K562 (cell line): ENCODE data around the gene EXOC4. TPM values are rescaled to one million over a fixed set of nuclear protein-coding genes. Genes with fewer than 3 reads are reported as not detected.

Experiments used
- ARID2 ChIP-seq: fragments of 450-650 bp; IDR thresholded peaks from 2 replicates; pipeline ENCODE4 v1.6.1; 2017; ENCODE audit warnings: antibody characterized with exemption, mild to moderate bottlenecking
- C11orf30 ChIP-seq: fragments of 450-650 bp; IDR thresholded peaks from 2 replicates; pipeline ENCODE4 v1.6.1; 2016; ENCODE audit warnings: low read depth, mild to moderate bottlenecking
- GATAD2B ChIP-seq: fragments of 450-650 bp; IDR thresholded peaks from 2 replicates; pipeline ENCODE4 v1.6.1; 2017; ENCODE audit warnings: mild to moderate bottlenecking, borderline replicate concordance
- KDM1A ChIP-seq, 2 experiments: fragments of 450-650 bp; IDR thresholded peaks; 2 replicates each; pipeline ENCODE4 v1.6.1; 2016; ENCODE audit warnings: mild to moderate bottlenecking in 2 of 2
- KHSRP ChIP-seq: fragments of 450-650 bp; IDR thresholded peaks from 2 replicates; pipeline ENCODE4 v1.6.1; 2017
- KLF16 ChIP-seq: IDR thresholded peaks from 2 replicates; pipeline ENCODE4 v1.6.1; 2016; ENCODE audit warnings: antibody characterized with exemption
- MYNN ChIP-seq, 2 experiments: sonication (generic); formaldehyde crosslinking in 1 of 2; IDR thresholded peaks; 2 replicates each; pipeline versions ENCODE4 v1.5.0 to v1.6.1; 2016 to 2020; ENCODE audit warnings: antibody characterized with exemption in 1 of 2, missing genetic modification reagents in 1 of 2
- NCOA1 ChIP-seq: fragments of 450-650 bp; IDR thresholded peaks from 2 replicates; pipeline ENCODE4 v1.6.1; 2016; ENCODE audit warnings: low read depth
- NFE2 ChIP-seq: IDR thresholded peaks from 2 replicates; pipeline ENCODE4 v1.6.1; 2014; ENCODE audit warnings: antibody characterized with exemption, low read depth
- PBX2 ChIP-seq, 2 experiments: IDR thresholded peaks in 1 of 2; conservative IDR thresholded peaks in 1 of 2; 2 replicates each; pipeline ENCODE4 v1.6.1; 2016; ENCODE audit warnings: low read depth in 2 of 2, mild to moderate bottlenecking in 1 of 2, missing compliant biosample characterization in 1 of 2, missing genetic modification characterization in 1 of 2, moderate library complexity in 1 of 2
- PCBP2 ChIP-seq: fragments of 200-400 bp; formaldehyde crosslinking; IDR thresholded peaks from 2 replicates; pipeline ENCODE4 v1.6.1; 2018; ENCODE audit warnings: low read length, low read depth, mild to moderate bottlenecking, moderate library complexity; ENCODE audit not compliant: poor library complexity, severe bottlenecking
- PKNOX1 ChIP-seq: fragments of 450-650 bp; IDR thresholded peaks from 2 replicates; pipeline ENCODE4 v1.6.1; 2016
- PTTG1 ChIP-seq: fragments of 450-650 bp; IDR thresholded peaks from 2 replicates; pipeline ENCODE4 v1.6.1; 2016; ENCODE audit warnings: low read depth, mild to moderate bottlenecking, missing genetic modification characterization, missing compliant biosample characterization
- RAD51 ChIP-seq: fragments of 450-650 bp; IDR thresholded peaks from 2 replicates; pipeline ENCODE4 v1.7.1; 2016; ENCODE audit warnings: low read depth, mild to moderate bottlenecking, borderline replicate concordance
- SMAD2 ChIP-seq: fragments of 150-350 bp; IDR thresholded peaks from 2 replicates; pipeline ENCODE4 v1.6.1; 2014; ENCODE audit warnings: low read depth, mild to moderate bottlenecking, low read length
- SRSF3 ChIP-seq: fragments of 200-400 bp; formaldehyde crosslinking; IDR thresholded peaks from 2 replicates; pipeline ENCODE4 v1.6.1; 2016; ENCODE audit warnings: mild to moderate bottlenecking, low read length, moderate library complexity; ENCODE audit not compliant: insufficient read depth
- TARDBP ChIP-seq: fragments of 450-650 bp; IDR thresholded peaks from 2 replicates; pipeline ENCODE4 v1.6.1; 2016
- TFE3 ChIP-seq: fragments of 450-650 bp; formaldehyde crosslinking; IDR thresholded peaks from 2 replicates; pipeline ENCODE4 v1.4.0; 2020; ENCODE audit warnings: mild to moderate bottlenecking, mixed read lengths
- THRB ChIP-seq: fragments of 450-650 bp; formaldehyde crosslinking; conservative IDR thresholded peaks from 2 replicates; pipeline ENCODE4 v1.4.0; 2022; ENCODE audit warnings: mild to moderate bottlenecking, missing genetic modification characterization
- polyA plus RNA-seq, 8 experiments: library from polyadenylated mRNA; depleted of rRNA in 4 of 8; stranded (reverse) in 5 of 8; unstranded in 3 of 8; fragments of >200 nt; fragmentation: Nextera tagmentation in 2 of 8; fragmentation: Illumina TruSeq in 1 of 8; extraction: Ambion mirVana in 2 of 8; extraction: Trizol in 1 of 8; gene quantifications; 2 replicates each; pipeline versions ENCODE4 v1.2.1 to v1.2.3, GENCODE V29; 2011 to 2014; ENCODE audit warnings: inconsistent platforms in 1 of 8, missing spikeins in 1 of 8
- total RNA-seq, 7 experiments: library from RNA; depleted of rRNA in 6 of 7; stranded (reverse); fragments of >200 nt in 6 of 7; fragmentation: Illumina TruSeq in 2 of 7; extraction: Trizol in 2 of 7; gene quantifications; 2 replicates each; pipeline versions ENCODE4 v1.2.1 to v1.2.3, GENCODE V29; 2011 to 2021; ENCODE audit warnings: low replicate concordance in 1 of 7
- TF ChIP-seq, protein P1 (sequence below): conservative IDR thresholded peaks from 2 replicates; pipeline ENCODE4 v1.6.1; 2011; ENCODE audit warnings: low read depth, mild to moderate bottlenecking, low read length; ENCODE audit not compliant: control insufficient read depth

Gene EXOC4
- total and polyA plus RNA-seq, 9 of the 15 experiments (the other 6 are each of a cell fraction or from before 2014, with no cell fraction given) = 18.5 to 73.1 (median 46.6) TPM

DNA sequence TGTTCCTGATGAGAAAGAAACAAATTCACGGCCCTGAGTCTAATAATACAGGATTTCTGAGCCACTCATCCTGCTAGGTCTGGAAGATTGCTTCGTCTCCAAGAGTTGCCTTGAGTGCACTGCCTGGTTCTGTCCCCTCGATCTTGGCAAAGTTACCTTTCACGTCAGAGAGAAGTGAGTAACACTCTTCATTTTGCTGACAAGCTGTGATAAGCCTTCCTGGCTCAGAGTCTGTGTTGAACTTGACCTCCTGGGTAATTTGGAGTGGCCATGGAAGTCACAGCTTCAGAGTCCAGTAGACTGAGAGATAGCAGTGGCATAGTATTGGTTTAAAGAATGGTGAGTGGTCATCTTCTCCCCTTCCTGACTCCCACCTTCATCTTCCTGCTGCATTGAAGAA, 809.6 kb downstream of the EXOC4 start (continued):
- TF ChIP-seq PKNOX1 (peak; percentile 69), GATAD2B (no peak), PTTG1 (tag) (no peak), ARID2 (no peak), C11orf30 (peak; percentile 84), NFE2 (peak; percentile 65), SRSF3 (no peak), PBX2 (CRISPR knock-in tag; IDR thresholded peaks at IDR 0.05; ENCODE audit: low read depth) (no peak), PBX2 (tag; conservative IDR thresholded peaks at IDR 0.05; ENCODE audit: low read depth) (peak; percentile 64), TFE3 (no peak), KDM1A (IDR thresholded peaks at IDR 0.05) (peak in 1 of 2 experiments; percentile 43; a peak in 2 of 4 replicates), MYNN (IDR thresholded peaks at IDR 0.05) (no peak), MYNN (CRISPR knock-in tag; IDR thresholded peaks at IDR 0.05) (no peak), THRB (CRISPR knock-in tag) (no peak), PCBP2 (no peak), KLF16 (no peak), RAD51 (no peak), NCOA1 (no peak), TARDBP (no peak), SMAD2 (no peak), KHSRP (no peak)
- TF ChIP-seq, protein P1, sequence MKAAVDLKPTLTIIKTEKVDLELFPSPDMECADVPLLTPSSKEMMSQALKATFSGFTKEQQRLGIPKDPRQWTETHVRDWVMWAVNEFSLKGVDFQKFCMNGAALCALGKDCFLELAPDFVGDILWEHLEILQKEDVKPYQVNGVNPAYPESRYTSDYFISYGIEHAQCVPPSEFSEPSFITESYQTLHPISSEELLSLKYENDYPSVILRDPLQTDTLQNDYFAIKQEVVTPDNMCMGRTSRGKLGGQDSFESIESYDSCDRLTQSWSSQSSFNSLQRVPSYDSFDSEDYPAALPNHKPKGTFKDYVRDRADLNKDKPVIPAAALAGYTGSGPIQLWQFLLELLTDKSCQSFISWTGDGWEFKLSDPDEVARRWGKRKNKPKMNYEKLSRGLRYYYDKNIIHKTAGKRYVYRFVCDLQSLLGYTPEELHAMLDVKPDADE = no peak
